ENCODE measurements around the gene GIT1.

Gene GIT1

GRCh38 chr17:29577385-29578211, 11.8 kb downstream of the GIT1 start:
- POLR2A ChIA-PET = interaction anchor here (0.5 kb wide), 1 partner anchor 403 kb away, joined by 3 read pairs; no protein-coding TSS in a partner anchor

GRCh38 chr17:29577001-29577370, 12.5 kb downstream of the GIT1 start:
- DNase-seq (ENCODE audit: low read depth, low spot score) = no peak
- CTCF ChIA-PET = interaction anchor here (0.8 to 20.8 kb wide), 11 partner anchors 4 to 517 kb away, joined by 3 to 222 read pairs (median 43); partner anchors contain the start of genes ABHD15, ANKRD13B, CORO6 and GIT1
- POLR2A ChIA-PET = interaction anchor here (0.5 kb wide), 1 partner anchor 402 kb away, joined by 3 read pairs; no protein-coding TSS in a partner anchor
- no peak for TF ChIP-seq CTCF (IDR thresholded peaks at IDR 0.05; ENCODE audit: insufficient read depth, low read length, missing control alignments)
- H3K4me3 ChIP-seq (ENCODE audit: low read depth, low read length) = no peak overlapping the region

More at GRCh38 chr17:29577385-29578211, 11.8 kb downstream of the GIT1 start:
- no peak for TF ChIP-seq CTCF (IDR thresholded peaks at IDR 0.05; ENCODE audit: insufficient read depth, low read length, missing control alignments)
- CTCF ChIA-PET = interaction anchor here (0.8 to 20.8 kb wide), 13 partner anchors 3 to 517 kb away, joined by 3 to 222 read pairs (median 43); partner anchors contain the start of genes ABHD15, ANKRD13B, CORO6 and GIT1
- no peak overlapping the region for H3K4me3 ChIP-seq (ENCODE audit: low read depth, low read length)
- DNase-seq (ENCODE audit: low read depth, low spot score) = no peak

- no peak overlapping the region for H3K4me3 ChIP-seq (ENCODE audit: low read depth, low read length)
- no peak for DNase-seq (ENCODE audit: low read depth, low spot score)
- ChIA-PET POLR2A (interaction anchor here (0.9 kb wide), 1 partner anchor 12 kb away, joined by 5 read pairs; no protein-coding TSS in a partner anchor), CTCF (interaction anchor here (0.8 to 20.8 kb wide), 12 partner anchors 4 to 518 kb away, joined by 3 to 222 read pairs (median 34); partner anchors contain the start of genes ABHD15, ANKRD13B, CORO6 and GIT1)
- TF ChIP-seq CTCF (IDR thresholded peaks at IDR 0.05; ENCODE audit: insufficient read depth, low read length, missing control alignments) = no peak
These were observed 13.0 kb downstream of the GIT1 start for GRCh38 chr17:29576214-29577000.

- TF ChIP-seq CTCF (IDR thresholded peaks at IDR 0.05; ENCODE audit: insufficient read depth, low read length, missing control alignments) = no peak
- no peak overlapping the region for H3K4me3 ChIP-seq (ENCODE audit: low read depth, low read length)
- DNase-seq (ENCODE audit: low read depth, low spot score) = no peak
- ChIA-PET POLR2A (interaction anchor here (0.9 kb wide), 1 partner anchor 12 kb away, joined by 5 read pairs; no protein-coding TSS in a partner anchor), CTCF (interaction anchor here (4.3 to 20.8 kb wide), 7 partner anchors 5 to 519 kb away, joined by 23 to 222 read pairs (median 161); partner anchors contain the start of genes ABHD15, ANKRD13B, GIT1 and TP53I13)
These were observed 13.8 kb downstream of the GIT1 start for GRCh38 chr17:29575511-29576213.

- no peak overlapping the region for H3K4me3 ChIP-seq (ENCODE audit: low read depth, low read length)
- TF ChIP-seq CTCF (IDR thresholded peaks at IDR 0.05; ENCODE audit: insufficient read depth, low read length, missing control alignments) = no peak
- ChIA-PET POLR2A (no interaction called here), CTCF (interaction anchor here (1.1 to 20.8 kb wide), 8 partner anchors 4 to 232 kb away, joined by 3 to 222 read pairs (median 94); partner anchors contain the start of genes ABHD15, ANKRD13B and TP53I13)
- DNase-seq (ENCODE audit: low read depth, low spot score) = no peak
These were observed 14.5 kb downstream of the GIT1 start for GRCh38 chr17:29574732-29575510.
